NT2/D1 (cell line): ENCODE data around the gene SAMD15.

ENCODE experiments used
- SUZ12 ChIP-seq: IDR thresholded peaks from 2 replicates; pipeline ENCODE4 v1.6.1; 2011; ENCODE audit not compliant: insufficient read length, insufficient read depth; ENCODE audit errors: extremely low read depth
- YY1 ChIP-seq: IDR thresholded peaks from 2 replicates; pipeline ENCODE4 v1.6.1; 2011; ENCODE audit not compliant: insufficient read length, insufficient read depth
- ZNF274 ChIP-seq: IDR thresholded peaks from 2 replicates; pipeline ENCODE4 v1.6.1; 2011; ENCODE audit warnings: mild to moderate bottlenecking, low read depth, low read length

GRCh38 chr14:77346495-77346894, 30.7 kb upstream of the SAMD15 start:
- no peak for TF ChIP-seq ZNF274
- TF ChIP-seq YY1, result no peak
- no peak for TF ChIP-seq SUZ12
